ENCODE data around the gene TSEN15. TPM values are rescaled to one million over a fixed set of nuclear protein-coding genes. Genes with fewer than 3 reads are reported as not detected.

The TSEN15 gene
- total and polyA plus RNA-seq, 2 of the 13 experiments (the other 11 are each of a cell fraction or from before 2014, with no cell fraction given): 25.6 to 35.8 TPM

GRCh38 chr1:184037849-184038591, 13.5 kb upstream of the TSEN15 start:
- no peaks in the 10 kb centered on the region for H3K79me2 ChIP-seq (ENCODE audit: insufficient read depth, low read length)
- CTCF ChIA-PET (ENCODE audit: low intra/inter-chr PET ratio, low total read pairs): no interaction called here
- intact Hi-C loops (cut with micrococcal nuclease; ENCODE audit: unreplicated experiment): loop anchor here (5.0 to 10.0 kb wide), 2 partner anchors 41 to 193 kb away; no protein-coding TSS in a partner anchor

More at GRCh38 chr1:184037849-184038591, 13.5 kb upstream of the TSEN15 start:
- Histone ChIP-seq H3K9me3 (ENCODE audit: low read length) (no peaks in the 10 kb centered on the region), H3K27ac (ENCODE audit: extremely low read length, insufficient read depth, low read length) (no peak overlapping the region), H2AFZ (ENCODE audit: low read length) (no peak overlapping the region), H3K4me3 (replicated peaks in 1 of 3; ENCODE audit: insufficient read depth in 1 of 3, low read depth in 2 of 3, low read length in 3 of 3) (peak overlapping the region; percentile 41 to 74 (median 66); a peak in 5 of 6 replicates), H3K4me1 (ENCODE audit: insufficient read depth, low read length) (peaks cover 31% of the 10 kb centered on the region), H3K27me3 (ENCODE audit: control insufficient read depth in 1 of 2, insufficient read depth in 2 of 2, low read length in 2 of 2) (peaks cover 1 to 51% of the 10 kb centered on the region in 2 experiments; a peak in 4 of 5 replicates), H4K20me1 (ENCODE audit: insufficient read depth, low read length) (no peaks in the 10 kb centered on the region), H3K9ac (ENCODE audit: insufficient read depth, low read depth, low read length) (no peak overlapping the region), H3K36me3 (replicated peaks in 1 of 2; ENCODE audit: control insufficient read depth in 1 of 2, insufficient read depth in 2 of 2, low read length in 2 of 2) (no peaks in the 10 kb centered on the region), H3K4me2 (ENCODE audit: low read depth, low read length) (peak overlapping the region; percentile 73)
- ATAC-seq (no peak), FAIRE-seq (no peak), DNase-seq (ENCODE audit: low spot score) (no peak)
- POLR2A ChIA-PET: interaction anchor here (2.1 kb wide), 1 partner anchor 13 kb away, joined by 9 read pairs; the partner anchor contains the start of gene TSEN15
- WGBS (ENCODE audit: low lambda C conversion rate): 41% methylated on average over 13 of the region's 13 CpGs
- BruUV-seq (replicated peaks): no TSS peak
- peak; percentile 43; the same call in 1 of the 2 replicates for TF ChIP-seq CEBPB (IDR thresholded peaks at IDR 0.05; ENCODE audit: borderline replicate concordance, low read depth, low read length)
- TF ChIP-seq ZNF770 (CRISPR knock-in tag; IDR thresholded peaks at IDR 0.05): 0 out of 2 replicates have a peak, but pooled peaks have one; percentile 36
- no peak for TF ChIP-seq ZNF207 (IDR thresholded peaks at IDR 0.05; ENCODE audit: borderline replicate concordance)
- in situ Hi-C loops (cut with HindIII; ENCODE audit: extremely low pct_ligation_motif_present, low pct_unique_long_range_greater_than_20kb): no loop called here

Measured in HepG2 (cell line).